Myocyte (in vitro differentiated cells): ENCODE results near the gene METTL22. TPM values are rescaled to one million over a fixed set of nuclear protein-coding genes. Genes with fewer than 3 reads are reported as not detected.

Experiments used
- DNase-seq: peaks from one replicate; pipeline ENCODE4 v3.0.0-alpha.2; 2012; ENCODE audit warnings: low read depth
- total RNA-seq: library from RNA; depleted of rRNA; stranded (reverse); fragments of >200 nt; gene quantifications from 2 replicates; pipeline ENCODE4 v1.2.3, GENCODE V29; 2014

The METTL22 gene
- total RNA-seq, 1 donor from 2014 or later: 38.9 TPM

DNA sequence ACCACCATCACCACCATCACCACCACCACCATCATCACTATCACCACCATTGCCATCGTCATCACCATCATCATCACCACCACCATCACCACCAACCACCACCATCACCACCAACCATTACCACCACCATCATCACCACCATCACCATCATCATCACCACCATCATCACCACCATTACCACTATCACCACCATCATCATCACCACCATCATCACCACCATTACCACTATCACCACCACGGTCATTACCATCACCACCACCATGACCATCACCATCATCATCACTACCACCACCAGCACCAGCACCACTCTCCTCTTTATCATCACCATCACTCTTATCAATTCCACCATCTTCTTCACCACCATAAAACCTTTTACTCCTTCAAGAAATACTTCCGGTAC is 30.0 kb upstream of the METTL22 start:
- no peak for DNase-seq

DNA sequence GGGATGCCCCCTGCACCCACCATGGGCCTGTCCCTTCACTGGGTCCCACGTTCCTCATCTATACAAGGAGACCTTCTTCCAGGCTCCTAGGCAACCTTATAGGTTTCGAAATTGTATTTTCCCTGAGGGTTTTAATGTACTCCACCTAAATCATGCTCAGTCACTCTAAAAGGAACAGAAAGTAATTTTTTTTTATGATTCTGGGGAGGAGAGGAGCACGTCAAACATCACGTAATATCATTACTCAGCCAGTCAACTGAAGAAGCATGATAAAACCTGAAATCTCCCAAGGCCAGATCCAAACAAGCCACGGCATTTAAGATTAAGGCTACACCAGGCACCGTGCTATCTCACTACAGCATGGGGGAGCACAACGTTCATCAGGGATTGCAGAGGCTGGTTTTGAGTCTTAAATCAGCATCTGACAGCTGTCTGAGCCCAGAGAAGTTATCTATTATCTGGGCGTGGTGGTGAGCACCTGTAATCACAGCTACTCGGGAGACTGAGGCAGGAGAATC is 27.3 kb upstream of the METTL22 start:
- no peak for DNase-seq

- DNase-seq: no peak
Measured at GRCh38 chr16:8595783-8596182, 25.7 kb upstream of the METTL22 start.

- no peak for DNase-seq
Measured at GRCh38 chr16:8596581-8596980, 24.9 kb upstream of the METTL22 start.

- DNase-seq: no peak
Measured at GRCh38 chr16:8600144-8600775, 21.2 kb upstream of the METTL22 start.

DNA sequence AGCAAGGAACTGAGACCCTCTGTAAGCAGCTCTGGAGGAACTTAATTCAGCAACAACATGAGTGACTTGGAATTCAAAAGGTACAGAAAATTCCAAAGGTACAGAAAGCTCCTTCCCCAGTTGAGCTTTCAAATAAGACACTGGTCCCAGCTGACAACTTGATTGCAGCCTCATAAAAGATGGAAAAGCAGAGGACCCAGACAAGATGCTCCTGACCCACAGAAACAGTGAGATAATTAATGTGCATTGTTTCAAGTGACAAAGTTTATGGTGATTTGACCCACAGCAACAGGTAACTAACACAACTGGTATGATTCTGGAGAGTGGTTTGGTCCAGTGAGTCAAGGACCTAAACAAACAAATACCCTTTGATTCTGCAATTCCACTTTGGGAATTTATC is 15.9 kb upstream of the METTL22 start:
- DNase-seq: no peak

DNA sequence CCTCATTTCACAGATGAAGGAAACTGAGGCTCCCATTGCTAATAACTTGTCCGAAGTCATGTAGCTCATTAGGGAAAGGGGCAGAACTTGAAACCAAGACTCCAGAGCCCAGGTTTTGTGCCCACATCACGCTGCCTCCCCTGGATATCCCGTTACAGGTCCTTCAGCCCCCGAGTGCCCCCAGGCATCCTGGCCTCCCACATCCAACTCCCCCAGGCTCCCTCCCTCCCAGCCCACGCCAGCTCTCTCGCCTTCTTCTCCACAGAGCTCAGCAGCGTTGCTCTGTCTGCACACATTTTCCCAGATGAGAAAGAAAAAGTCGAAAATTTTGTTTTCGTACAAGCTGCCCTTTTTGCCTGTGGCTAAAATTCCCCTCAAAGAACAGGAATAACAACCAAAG is 14.3 kb upstream of the METTL22 start:
- no peak for DNase-seq

GRCh38 chr16:8611122-8611521 is 10.4 kb upstream of the METTL22 start:
- no peak for DNase-seq

DNA sequence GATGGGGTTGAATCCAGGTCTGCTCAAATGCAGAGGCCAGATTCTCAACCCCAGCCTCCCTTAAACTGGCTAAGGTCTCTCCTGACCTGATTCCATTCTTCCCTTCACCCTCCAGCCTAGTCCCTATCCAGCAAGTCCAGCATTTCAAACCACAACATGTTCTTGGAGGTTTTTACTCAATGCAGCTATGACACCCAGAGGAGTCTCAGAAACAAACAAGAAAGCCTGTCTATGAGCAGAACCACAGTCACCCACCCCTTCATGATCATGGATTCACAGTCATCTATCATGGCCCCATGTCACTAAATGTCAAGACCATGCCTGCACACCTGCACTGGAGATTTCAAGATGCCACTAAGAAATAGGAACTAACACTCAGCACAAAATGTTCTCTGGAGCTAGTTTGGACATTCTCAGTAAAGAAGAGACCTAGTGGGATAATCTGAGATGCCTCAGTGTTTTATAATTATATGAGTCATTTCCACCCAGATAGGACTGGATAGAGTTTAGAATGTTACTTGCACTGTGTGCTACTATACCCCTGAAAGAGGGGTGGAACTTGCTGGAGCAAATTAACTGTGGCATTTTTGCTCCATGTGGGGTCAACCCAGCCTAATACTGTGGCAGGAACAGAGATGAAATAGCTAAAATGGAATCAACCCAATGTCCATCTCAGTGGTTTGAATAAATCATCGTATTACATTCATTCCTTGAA is 9.5 kb upstream of the METTL22 start:
- no peak for DNase-seq

DNA sequence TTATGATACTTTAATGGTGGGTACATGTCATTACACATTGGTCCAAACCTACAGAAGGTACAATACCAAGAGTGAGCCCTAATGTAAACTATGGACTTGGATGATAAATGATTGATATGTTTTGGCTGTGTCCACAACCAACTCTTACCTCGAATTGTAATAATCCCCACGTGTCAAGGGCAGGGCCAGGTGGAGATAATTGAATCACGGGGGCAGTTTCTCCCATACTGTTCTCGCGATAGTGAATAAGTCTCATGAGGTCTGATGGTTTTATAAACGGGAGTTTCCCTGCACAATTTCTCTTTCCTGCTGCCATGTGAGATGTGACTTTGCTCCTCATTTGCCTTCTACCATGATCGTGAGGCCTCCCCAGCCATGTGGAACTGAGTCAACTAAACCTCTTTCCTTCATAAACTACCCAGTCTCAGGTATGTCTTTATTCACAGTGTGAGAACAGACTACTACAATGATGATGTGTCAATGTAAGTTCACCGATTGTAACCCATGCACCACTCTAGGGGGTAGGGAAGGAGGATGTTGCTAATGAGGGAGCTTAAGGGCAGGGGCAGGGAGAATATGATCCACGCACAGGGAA is 7.0 kb upstream of the METTL22 start:
- no peak for DNase-seq

- no peak for DNase-seq
Measured at GRCh38 chr16:8619671-8620370, 1.7 kb upstream of the METTL22 start.

DNA sequence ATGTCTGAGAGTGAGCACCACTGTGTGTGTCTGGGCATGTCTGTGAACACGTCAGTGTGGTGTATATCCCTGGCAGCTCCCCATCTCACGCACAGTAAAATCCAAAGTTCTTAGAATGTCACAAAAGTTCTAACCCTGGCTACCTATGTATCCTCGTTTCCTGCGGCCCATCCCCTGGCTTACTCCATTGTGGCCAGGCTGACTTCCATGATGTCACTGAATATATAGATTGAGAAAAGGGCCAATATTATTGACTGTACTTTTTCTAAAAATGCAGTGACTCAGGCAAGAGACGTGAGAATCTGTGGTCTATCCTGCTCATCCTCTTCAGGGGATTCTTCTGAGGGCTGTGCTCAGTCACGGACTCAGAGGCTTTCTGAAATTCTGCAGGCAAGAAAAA is 963 bp upstream of the METTL22 start:
- no peak for DNase-seq

- no peak for DNase-seq
Measured at GRCh38 chr16:8621222-8621571, 301 bp upstream of the METTL22 start.

DNA sequence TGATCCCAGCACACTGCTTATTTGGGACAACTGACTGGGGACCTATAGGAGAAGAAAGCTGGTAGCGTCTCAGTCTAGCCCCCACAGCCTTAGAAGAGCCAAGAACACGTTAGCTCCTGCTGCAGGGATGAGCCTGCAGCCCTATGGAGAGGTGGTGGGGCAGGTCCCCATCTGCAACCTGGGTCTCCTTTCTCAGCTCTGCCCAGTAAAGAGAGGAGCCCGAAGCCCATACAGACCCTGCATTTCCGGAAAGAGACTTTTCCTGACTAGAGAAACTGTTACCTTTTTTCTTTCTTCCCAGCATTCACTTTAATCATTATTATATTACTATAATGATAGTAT is 788 bp downstream of the METTL22 start:
- no peak for DNase-seq

GRCh38 chr16:8623634-8624033 is 2.1 kb downstream of the METTL22 start:
- DNase-seq: no peak

DNA sequence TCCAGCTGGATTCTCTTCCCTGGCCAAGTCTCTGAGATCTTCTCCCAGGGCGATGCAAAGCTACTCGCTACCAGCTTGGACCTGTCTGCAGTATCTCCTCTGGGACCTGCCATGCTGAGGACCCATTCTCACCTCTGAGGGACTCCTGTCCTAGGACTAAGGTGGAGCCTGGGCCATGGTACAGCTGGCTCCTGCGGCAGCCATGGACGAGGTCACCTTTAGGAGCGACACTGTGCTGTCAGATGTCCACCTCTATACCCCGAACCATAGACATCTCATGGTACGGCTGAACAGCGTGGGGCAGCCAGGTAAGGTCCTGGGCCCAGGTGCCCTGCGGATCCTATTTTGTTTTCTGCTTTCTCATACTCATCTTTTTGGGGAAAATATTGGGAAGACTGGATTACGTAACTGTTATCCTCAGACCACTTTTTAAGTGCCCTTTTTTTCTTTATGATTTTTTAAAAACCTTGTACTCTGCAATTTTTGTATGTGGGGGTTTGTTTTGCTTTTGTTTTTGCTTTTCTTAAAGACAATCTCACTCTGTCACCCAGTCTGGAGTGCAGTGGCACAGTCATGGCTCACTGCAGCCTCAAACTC is 4.1 kb downstream of the METTL22 start:
- no peak for DNase-seq

DNA sequence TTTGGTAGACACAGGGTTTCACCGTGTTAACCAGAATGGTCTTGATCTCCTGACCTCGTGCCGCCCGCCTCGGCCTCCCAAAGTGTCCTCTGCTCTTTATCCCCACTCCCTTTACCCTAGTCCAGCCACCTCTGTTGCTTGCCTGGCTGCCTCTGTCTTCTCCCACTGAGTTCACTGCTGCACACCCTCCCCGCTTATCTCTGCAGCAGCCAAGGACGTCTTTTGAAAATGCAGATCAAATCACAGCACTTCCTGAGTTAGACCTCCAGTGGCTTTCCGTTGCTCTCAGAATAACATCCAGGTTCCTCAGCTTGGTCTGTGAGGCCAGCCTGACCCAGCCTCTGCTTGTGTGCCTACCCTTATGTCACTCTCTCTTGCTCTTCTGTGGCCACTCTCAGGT is 5.4 kb downstream of the METTL22 start:
- DNase-seq: no peak

DNA sequence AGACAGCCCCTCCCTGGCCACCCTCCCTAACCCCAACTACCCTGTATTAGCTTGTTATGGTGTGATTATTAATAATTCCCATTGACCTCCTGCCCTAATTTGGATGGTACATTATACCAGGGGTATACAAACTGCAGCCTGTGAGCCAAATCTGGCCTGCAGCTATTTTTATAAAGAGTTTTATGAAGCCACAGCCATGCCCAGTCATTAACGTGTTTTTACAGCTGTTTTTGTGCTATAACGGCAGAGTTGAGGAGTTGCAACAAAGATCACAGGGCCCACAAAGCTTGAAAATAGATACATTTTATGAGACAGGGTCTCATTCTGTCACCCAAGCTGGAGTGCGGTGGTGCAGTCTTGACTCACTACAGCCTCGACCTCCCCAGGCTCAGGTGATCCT is 6.0 kb downstream of the METTL22 start:
- DNase-seq: no peak

DNA sequence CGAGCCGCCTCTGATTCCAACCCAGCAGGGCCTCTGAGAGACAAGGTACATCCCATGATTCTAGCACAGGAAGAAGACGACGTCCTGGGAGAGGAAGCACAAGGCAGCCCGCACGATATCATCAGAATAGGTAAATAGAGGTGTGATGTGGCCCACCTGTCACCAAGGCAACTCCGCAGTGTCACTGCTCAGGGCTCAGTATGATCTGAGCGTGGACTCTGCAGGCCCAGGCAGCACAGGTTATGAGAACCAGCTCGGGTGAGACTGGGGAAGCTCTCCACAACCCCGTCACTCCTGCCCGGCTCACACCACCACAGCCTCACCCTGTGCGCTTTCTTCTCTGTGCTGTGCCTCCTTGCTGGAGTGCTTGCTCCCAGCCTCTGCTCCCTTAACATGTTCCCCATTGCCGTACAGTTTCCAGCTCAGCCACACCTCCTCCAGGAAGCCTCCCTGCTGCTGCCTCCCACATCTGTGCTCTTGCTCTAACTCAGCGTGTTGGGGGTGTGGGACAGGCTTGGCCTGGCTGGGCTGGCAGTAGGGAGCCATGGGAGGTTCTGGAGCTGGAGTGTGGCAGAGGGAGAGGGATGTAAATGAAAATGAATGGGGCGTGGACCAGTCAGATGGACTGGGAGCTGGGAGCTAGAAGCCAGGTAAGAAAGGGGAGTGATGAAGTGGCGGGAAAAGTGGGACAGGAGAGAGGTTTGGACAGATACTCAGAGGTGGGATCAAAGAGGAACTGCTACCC is 7.7 kb downstream of the METTL22 start:
- no peak for DNase-seq

GRCh38 chr16:8630255-8630953 is 8.9 kb downstream of the METTL22 start:
- no peak for DNase-seq
